ENCODE data around the gene MDGA2.

MDGA2 gene

DNA sequence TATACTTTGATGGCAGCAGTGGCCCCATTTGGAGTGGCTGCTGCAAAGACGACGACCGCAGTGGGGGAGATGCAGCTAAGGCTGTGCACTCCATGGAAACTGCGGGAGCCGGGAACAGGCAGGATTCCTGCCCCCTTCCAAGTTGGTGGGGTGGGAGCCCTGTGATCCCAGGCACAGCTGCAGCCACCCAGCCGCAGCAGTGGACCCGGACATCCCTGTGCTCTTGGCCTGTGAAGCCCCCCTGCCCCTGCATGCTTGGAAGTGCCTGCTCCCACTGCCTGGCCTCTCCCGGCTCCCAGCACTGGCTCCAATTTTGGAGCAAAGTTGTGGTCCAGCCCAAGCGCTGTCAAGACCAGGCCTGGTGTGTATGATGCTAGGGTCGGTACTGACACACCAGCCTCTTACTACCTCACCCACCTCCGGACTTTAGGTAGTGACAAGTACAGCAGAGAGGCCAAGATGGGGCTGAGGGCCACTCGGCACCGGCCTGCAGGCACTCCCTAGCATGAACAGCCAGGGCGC is 521.1 kb downstream of the MDGA2 start:
- in situ Hi-C loops (cut with MboI; ENCODE audit: low pct_unique_long_range_greater_than_20kb, low sequenced_read_pairs, unreplicated experiment) = no loop called here
- TF ChIP-seq, protein P1, sequence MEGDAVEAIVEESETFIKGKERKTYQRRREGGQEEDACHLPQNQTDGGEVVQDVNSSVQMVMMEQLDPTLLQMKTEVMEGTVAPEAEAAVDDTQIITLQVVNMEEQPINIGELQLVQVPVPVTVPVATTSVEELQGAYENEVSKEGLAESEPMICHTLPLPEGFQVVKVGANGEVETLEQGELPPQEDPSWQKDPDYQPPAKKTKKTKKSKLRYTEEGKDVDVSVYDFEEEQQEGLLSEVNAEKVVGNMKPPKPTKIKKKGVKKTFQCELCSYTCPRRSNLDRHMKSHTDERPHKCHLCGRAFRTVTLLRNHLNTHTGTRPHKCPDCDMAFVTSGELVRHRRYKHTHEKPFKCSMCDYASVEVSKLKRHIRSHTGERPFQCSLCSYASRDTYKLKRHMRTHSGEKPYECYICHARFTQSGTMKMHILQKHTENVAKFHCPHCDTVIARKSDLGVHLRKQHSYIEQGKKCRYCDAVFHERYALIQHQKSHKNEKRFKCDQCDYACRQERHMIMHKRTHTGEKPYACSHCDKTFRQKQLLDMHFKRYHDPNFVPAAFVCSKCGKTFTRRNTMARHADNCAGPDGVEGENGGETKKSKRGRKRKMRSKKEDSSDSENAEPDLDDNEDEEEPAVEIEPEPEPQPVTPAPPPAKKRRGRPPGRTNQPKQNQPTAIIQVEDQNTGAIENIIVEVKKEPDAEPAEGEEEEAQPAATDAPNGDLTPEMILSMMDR (IDR thresholded peaks at IDR 0.05; ENCODE audit: extremely low read depth, insufficient read depth, missing control alignments) = no peak
- no peak for DNase-seq (ENCODE audit: low spot score)

DNA sequence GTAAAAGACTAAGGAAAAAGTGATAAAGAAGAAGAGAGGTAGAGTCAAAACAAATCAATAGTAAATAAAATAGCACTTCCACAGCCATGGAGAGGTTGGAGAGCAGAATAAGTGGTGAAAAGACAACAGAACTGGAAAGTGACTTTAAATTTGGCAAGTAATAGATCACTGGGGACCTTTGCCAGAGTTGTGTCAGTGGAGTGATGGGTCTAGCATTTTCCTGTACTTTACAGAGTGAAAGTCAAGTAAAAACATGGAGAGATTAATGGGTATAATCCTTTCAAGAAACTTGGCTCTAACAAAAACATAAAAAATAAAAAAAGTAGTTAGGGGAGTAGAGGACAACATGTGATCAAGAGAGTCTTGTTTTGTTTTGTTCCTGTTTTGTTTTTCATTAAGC is 521.7 kb downstream of the MDGA2 start:
- TF ChIP-seq, protein P1 (IDR thresholded peaks at IDR 0.05; ENCODE audit: extremely low read depth, insufficient read depth, missing control alignments) = no peak
- in situ Hi-C loops (cut with MboI; ENCODE audit: low pct_unique_long_range_greater_than_20kb, low sequenced_read_pairs, unreplicated experiment) = no loop called here
- DNase-seq (ENCODE audit: low spot score) = no peak

DNA sequence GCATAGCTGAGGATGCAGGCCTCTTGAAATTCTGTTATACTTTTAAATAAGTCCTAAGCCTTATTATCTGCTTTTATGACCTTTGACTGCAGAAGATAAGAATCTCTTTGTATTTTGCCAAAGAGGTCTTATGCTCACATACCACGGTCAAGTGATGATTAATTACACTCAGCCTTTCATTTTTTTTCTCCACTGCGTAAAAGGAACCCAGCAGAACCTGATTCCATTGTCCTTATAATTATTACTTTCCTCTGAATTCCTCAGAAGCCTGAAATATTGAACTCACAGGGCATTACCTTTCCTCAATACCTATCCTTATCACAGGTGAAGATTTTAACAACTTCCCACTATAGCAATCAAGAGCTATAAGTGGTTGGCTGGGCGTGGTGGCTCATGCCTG is 525.1 kb downstream of the MDGA2 start:
- in situ Hi-C loops (cut with MboI; ENCODE audit: low pct_unique_long_range_greater_than_20kb, low sequenced_read_pairs, unreplicated experiment) = no loop called here
- DNase-seq (ENCODE audit: low spot score) = no peak
- TF ChIP-seq, protein P1 (IDR thresholded peaks at IDR 0.05; ENCODE audit: extremely low read depth, insufficient read depth, missing control alignments) = no peak

DNA sequence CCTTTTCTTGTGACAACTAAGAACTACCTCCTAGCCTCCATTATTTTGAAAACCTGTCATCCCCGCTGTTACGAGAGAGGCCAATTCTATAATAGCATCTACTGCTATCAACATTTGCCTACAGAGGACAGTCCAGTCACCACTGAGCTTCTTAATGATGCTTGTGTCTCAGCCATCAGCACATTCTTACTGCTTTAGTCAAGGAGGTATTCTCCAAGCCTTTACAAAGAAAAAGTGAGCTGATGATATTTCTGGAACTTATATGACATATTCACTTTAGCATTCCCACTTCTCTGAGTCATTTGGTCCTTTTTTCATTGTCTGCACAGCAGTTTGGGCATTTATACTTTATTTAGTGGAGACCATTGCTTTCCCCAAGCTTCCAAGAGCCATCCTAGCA is 526.1 kb downstream of the MDGA2 start:
- no peak for DNase-seq (ENCODE audit: low spot score)
- in situ Hi-C loops (cut with MboI; ENCODE audit: low pct_unique_long_range_greater_than_20kb, low sequenced_read_pairs, unreplicated experiment) = no loop called here
- TF ChIP-seq, protein P1 (IDR thresholded peaks at IDR 0.05; ENCODE audit: extremely low read depth, insufficient read depth, missing control alignments) = no peak

DNA sequence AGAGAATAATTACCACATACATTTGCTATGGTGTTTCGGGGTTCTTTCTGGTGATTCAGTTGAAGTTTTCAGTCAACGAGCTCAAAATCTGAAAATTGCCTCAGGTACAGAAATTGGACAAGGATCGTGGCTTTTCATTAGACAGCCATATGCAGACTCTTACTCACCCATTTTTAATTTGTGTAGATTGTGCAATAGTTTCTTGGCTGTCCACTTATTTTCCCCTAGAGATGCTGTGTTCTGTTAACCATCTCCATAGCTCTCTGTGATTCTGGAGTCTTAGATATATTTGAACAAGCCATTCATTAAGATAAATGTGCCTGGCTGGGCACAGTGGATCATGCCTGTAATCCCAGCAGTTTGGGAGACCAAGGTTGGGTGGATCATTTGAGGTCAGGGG is 526.7 kb downstream of the MDGA2 start:
- TF ChIP-seq, protein P1 (IDR thresholded peaks at IDR 0.05; ENCODE audit: extremely low read depth, insufficient read depth, missing control alignments) = no peak
- DNase-seq (ENCODE audit: low spot score) = no peak
- in situ Hi-C loops (cut with MboI; ENCODE audit: low pct_unique_long_range_greater_than_20kb, low sequenced_read_pairs, unreplicated experiment) = no loop called here

DNA sequence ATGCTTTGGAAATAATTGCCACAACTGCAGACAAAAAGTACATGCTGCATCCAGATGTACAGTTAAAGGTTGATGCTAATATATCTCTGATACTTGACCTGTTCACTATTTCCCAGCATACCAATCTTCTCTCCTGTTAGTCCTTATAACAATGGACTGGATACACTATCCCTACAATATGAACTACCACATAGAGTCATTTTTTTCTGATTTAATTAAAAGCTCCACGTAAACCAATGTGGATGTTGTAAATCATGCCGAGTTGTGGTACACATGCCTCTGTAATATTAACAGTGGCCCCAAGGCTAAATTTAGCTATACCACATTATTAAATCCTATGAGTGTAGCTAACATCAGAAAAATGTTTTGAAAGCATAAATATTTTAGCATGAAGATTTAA is 554.8 kb downstream of the MDGA2 start:
- in situ Hi-C loops (cut with MboI; ENCODE audit: low pct_unique_long_range_greater_than_20kb, low sequenced_read_pairs, unreplicated experiment) = no loop called here
- no peak for DNase-seq (ENCODE audit: low spot score)
- TF ChIP-seq, protein P1 (IDR thresholded peaks at IDR 0.05; ENCODE audit: extremely low read depth, insufficient read depth, missing control alignments) = no peak

DNA sequence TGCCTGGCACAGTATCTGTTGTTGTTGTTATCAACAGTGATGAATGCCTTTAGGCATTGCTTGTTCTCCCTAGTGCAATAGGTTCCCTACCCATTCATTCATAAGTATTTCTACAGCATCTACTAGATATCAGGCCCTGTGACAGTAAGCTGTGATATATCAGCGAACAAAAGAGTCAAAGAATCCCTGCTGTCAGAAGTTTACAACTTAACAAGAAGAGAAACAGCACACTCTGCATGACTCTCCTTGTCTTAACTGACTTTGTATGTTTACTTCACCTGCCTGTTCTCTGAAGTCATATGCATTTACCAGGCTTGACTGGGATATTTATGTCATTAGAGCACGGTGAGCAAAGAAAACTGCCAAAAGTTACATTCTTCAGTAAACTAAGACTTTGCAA is 571.6 kb downstream of the MDGA2 start:
- TF ChIP-seq, protein P1 (IDR thresholded peaks at IDR 0.05; ENCODE audit: extremely low read depth, insufficient read depth, missing control alignments) = no peak
- DNase-seq (ENCODE audit: low spot score) = no peak
- in situ Hi-C loops (cut with MboI; ENCODE audit: low pct_unique_long_range_greater_than_20kb, low sequenced_read_pairs, unreplicated experiment) = no loop called here
